Measurements from ENCODE around the gene HMGN3.

HMGN3 gene

GRCh38 chr6:79184086-79184485, 50.4 kb downstream of the HMGN3 start:
- DNase-seq, result no peak

GRCh38 chr6:79180052-79180451, 54.4 kb downstream of the HMGN3 start:
- DNase-seq, result peak; percentile 41 to 55

GRCh38 chr6:79173378-79173777, 61.1 kb downstream of the HMGN3 start:
- DNase-seq, result no peak

DNA sequence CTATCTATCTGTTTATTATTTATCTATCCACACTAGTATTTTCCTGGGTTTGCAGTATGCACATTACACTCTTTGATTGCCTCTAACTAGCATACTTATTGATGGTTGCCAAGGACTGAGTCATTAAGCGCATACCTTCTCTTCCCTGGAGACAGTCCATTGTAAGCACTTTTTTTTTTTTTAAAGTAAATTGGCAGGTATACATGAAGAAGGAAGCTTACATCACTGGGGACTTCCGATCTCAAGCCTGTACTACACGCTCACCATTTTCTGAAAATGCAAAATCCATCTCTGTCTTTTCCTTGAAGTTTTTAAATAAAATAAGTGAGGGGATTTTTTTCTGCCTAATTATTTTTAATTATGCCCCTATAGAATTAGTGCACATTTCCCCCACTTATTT, 63.5 kb downstream of the HMGN3 start:
- DNase-seq, result no peak

DNA sequence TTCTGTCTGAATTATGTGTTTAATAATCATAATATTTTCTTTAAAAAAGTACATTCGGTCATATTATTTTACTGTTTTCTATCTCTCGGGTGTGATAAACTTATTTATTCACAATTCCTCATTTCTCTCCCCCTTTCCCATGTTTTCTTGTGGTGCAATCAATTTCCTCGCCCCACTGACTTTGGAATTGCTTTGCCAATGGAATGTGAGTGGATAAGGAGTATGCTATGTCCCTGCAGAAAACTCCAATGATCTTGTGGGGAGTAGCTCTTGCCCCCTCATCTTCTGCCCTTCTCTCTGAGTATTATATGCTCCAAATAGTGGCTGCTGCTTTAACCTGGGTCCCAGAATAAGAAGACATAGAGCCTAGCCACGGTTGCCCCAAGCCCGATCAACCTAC, 64.1 kb downstream of the HMGN3 start:
- DNase-seq, result no peak

DNA sequence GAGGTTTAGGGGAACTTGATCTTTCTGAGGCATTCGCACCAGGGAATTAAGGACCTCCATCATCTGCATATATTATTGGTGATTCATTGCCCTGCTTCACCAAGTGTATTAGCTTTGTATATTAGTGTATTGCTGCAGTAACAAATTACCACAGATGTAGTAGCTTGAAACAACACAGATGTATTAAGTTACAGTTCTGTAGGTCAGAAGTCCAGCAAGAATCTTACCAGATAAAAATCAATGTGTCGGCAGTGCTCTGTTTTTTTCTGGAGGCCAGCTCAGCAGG, 65.8 kb downstream of the HMGN3 start:
- DNase-seq, result no peak

GRCh38 chr6:79167931-79168694, 66.4 kb downstream of the HMGN3 start:
- DNase-seq, result no peak

DNA sequence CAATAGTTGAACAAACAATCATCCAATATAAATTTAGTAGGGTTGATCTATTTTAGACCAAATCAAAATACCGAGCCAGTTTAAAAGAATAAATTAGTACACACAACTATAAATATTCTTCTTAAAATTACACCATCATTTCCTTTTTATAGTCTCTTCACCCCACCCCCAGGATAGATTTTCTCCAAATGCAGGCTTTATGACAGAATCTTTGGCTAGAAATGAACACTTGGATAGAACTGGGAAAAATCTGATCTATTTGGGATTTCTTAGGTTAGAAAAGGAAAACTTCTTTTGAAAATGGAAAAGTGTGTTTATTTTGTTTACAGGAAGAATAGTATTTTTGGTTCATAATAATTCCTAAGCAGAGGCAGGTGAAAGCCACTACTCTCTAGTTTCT, 74.6 kb downstream of the HMGN3 start:
- DNase-seq, result no peak

DNA sequence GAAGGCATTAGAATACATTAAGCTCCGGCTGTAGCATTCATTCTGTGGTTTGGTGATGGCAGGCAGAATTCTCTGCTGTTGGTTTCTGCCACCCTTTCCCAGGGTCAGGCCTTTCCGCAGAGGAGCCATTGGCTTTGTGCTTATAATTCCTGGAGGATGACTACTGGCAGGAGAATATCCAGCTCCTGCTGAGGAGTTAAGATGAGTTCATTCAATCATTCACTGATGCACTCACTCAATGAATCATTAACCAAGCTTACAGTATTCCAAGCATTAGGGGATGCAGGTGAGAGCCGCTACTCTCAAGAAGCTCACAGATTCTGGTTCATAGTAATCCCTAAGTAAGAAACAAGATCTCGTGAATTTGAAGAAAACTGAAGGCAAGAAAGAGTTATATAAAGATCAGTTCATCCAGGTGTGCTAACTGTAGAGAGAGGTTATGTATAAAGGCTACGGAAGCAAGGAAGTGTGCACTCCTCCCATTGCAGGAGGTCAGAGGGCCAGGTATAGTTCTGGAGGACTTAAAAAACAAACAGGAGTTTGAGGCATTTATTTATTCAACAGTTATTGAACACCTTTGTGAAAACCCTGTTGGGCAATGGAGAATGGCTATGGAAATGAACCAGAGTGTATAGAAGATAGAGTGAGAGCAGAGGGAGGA, 75.5 kb downstream of the HMGN3 start:
- no peak for DNase-seq

DNA sequence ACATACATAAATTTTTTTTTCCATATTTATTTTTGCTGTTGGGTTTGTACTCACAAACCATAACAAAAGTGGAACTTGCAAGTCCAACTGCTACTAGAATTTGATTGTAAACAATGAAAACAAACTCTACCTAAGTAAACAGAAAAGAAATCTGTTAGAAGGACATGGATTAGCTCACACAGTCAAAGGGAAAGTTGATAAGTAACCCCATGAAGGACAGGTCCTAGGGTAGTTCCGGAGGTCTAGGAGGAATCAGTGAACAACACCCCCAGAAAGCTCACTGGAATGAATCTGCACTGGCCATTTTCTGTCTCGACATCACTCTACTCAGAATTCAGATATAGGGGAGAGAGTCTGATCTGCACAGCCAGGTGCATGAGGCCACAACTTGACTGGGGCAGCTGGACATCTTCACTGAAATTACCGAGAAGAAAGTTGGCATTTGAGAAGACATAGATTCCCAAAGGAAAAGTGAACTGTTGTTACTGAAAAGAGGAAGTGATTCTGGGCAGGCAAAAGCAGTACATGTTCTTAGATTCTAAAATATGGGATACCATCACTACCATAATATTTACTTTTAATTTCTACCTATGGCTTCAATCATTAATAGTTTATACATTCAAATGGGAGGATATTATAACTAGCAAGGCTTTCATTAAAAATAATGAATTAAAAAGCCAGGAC, 76.4 kb downstream of the HMGN3 start:
- DNase-seq, result no peak

DNA sequence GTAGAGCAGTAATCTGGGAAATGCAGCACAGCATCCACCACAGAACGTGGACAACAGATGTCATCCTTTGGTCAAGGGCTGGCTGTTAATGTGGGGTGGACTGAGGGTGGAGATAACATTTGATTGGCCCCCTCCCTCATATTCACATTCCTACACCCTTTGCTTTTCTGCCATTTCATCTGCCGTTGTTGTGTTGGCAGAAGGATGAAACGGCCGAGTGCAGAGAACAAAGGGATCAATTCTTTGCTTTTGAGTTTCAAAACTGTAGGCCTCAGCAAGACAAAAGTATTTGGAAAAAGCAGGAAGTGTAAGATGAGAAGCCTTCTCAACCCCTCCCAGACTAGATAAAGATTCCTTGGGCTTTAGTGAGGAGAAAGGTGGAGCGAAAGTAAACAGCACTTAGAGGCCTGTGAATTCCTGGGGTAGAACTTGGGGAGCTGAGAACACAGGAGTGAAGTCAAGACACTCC, 82.2 kb downstream of the HMGN3 start:
- no peak for DNase-seq

Measured in NCI-H187 (cell line).